GM18867 (cell line): ENCODE measurements around the gene DNAJC13.

Experiments
- ATAC-seq: cut with Tn5 transposase; IDR thresholded peaks from one replicate; pipeline ENCODE4 v1.9.1; 2021; ENCODE audit warnings: mild to moderate bottlenecking, moderate library complexity; ENCODE audit not compliant: unreplicated experiment

Gene DNAJC13

DNA sequence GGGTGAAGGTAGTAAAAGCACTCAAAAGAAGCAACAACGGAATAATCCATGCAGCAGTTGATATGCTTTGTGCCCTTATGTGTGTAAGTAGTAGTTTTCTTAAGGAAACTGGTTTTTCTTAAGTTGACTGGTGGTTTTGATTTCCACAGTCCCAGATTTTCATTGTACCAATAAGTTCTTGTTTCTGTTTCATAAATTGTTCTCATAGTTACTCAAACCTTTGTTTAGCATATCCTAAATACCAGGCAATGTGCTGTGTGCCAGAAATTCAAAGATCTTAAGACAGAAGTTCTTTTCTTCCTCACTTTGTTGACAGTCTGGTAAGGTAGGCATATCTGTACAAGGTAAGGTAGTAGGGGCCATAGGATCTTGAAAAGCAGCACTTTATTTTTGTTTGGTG lies 40.0 kb downstream of the DNAJC13 start:
- no peak for ATAC-seq

DNA sequence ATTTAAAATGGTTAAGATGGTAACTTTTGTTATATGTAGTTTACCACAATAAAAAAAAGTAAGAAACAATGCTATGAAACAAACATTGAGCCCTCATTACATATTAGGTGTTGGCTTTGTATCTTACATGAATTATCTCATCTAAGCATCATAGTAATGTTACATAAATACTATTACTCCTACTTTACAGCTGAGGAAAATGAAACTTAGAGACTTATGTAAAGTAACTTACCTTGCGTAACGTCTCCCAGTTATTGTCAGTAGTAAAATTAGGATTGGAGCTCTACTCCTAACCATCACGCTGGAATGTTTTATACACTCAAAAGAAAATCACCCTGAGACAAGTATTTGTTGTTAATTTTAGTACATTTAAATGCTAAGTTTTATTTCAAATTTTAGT lies 42.2 kb downstream of the DNAJC13 start:
- no peak for ATAC-seq

DNA sequence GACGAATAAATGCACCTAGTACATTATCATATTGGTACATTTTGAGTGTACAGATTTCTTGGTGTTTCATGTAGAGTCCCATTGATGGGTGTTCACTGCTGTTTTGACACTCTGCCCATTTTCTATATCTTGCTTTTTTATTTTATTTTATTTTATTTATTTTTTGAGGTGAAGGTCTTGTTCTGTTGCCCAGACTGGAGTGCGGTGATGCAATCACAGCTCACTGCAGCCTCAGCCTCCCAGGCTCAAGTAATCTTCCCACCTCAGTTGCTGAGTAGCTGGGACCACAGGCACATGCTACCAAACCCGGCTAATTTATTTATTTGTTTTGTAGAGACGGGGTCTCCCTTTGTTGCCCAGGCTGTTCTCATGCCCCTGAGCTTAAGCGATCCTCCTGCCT lies 44.2 kb downstream of the DNAJC13 start:
- no peak for ATAC-seq

DNA sequence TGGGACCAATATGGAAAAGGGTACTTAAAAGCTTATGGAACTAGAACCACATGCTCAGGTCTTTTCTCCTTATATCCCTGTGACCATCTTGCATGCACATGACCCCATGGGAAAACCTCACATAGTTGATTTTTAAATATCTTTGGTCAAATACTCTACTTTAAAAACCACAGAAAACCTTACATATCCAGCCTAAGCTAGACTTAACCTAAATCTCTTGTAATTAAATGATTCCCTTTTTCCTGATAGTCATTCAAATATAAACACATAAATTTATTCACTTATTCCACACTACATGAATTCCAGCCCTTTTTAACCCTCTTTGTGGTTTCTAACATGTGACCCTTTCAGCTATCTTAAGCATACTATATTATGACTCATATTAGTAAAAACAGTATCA lies 46.8 kb downstream of the DNAJC13 start:
- no peak for ATAC-seq

DNA sequence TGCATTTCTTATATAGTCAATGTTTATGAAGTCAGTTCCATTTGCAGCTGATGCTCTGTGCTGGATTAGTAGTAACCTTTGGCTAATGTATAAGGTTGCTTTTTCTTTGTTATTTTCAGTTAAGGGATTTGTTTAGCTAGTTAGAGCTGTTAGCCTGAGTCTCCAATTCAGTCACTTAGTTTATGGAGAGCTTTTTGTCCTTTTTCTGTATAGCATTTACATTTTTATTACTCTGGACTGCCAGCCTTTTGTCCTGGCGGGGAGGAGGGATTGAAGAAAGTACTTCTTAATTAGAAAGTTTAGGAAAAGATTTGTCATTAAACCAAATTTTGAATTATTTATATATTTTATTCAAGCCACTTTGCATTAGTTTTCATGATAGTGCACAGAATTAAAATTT lies 52.0 kb downstream of the DNAJC13 start:
- ATAC-seq: no peak

DNA sequence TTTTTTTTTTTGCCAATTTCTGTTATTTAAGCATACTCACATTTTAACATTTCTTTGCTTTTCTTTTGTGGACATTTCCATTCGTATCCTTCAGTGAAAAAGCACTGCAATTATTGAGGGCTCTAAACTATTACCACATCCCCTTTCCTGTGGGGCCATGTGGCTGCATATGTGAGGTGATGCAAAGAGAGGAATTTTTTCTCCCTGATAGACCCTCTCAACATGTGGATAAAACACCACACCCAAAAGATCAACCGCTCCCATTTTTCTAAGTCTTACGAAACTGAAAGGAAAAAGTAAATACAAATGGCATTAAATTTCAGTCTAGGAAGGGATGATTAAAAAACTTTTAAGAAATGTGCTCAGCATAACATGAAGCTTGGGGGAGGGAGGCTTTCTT lies 68.8 kb downstream of the DNAJC13 start:
- no peak for ATAC-seq

DNA sequence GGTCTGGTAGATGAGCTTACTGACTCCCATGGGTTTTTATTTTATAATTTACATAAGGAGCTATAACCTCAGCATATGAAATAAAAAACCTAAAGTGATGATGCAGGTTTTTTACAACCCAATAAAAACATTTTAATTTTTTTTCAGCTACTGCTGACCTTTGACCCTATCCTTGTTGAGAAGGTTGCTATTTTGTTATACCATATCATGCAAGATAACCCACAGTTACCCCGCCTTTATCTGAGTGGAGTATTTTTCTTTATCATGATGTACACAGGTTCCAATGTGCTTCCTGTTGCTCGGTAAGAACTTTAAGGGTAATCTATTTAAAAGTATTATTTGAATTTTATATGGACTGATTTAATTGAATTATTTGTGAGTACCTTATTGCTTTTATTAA lies 70.8 kb downstream of the DNAJC13 start:
- ATAC-seq: no peak

DNA sequence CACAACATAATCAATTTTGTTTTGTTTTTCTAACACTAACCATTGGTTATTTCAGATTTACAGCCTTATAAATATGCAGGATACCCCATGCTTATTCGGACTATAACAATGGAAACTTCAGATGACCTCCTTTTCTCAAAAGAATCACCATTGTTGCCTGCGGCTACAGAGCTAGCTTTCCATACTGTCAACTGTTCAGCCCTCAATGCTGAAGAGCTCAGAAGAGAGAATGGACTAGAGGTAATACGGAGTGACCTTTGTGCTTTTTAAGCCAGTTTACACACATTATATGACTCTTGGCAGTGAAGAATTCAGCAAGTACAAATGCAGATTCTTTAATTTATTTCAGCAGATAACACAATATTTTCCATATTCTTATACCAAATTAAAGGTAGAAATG lies 81.8 kb downstream of the DNAJC13 start:
- no peak for ATAC-seq

DNA sequence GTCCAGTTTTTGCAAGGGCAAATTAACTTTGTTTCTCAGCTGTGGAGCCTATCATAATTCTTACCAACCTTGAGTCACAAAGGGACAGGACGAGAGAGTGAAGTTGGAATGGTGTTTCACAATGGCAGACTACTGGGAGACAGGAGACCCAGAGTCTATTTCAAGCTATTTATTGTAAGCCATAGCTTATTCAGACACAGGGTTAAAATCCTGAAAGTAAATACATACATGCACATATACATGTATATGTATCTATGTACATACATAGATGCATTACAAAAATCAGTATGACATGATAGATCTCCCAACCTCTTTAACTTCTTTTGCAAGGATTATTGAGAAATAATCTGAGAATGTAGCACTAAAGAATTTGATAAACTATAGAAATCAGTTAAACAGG lies 86.3 kb downstream of the DNAJC13 start:
- ATAC-seq: no peak

DNA sequence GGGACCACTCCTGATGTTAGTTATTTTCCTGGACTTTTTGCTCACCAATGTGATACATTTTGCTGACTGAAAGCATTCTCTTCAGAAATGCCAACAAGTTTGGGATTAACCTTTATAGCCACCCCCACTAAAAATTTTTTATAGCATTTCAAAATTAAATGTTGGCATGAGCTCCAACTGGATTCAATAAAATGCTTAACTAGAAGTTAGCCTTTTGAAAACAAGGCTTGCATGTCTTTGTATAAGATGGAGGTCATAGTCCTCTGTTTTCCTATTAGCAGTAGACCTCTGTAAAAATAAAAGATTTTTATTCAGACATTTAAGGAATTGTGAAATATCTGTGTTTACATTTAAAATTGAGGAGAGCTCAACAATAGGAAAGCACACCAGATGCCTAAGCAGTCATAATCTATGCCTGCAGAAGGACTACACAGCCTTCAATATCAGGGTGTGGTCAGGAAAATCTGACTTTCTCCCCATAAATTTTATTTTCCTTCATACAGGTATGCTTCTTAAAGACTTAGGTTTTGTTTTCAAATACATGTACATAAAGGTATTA lies 87.2 kb downstream of the DNAJC13 start:
- no peak for ATAC-seq

DNA sequence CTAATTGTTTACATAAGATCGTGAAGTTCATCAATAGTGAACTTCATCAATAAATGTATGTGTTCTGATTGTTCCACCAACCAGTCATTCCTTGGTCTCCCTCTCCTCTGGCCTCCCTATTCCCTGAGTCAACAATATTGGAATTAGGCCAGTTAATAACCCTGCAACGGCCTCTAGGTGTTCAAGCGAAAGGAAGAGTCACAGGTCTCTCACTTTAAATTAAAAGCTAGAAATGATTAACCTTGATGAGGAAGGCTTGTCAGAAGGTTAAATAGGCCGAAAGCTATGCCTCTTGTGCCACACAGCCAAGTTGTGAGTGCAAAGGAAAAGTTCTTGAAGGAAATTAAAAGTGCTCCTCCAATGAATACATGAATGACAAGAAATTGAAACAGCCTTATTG lies 90.4 kb downstream of the DNAJC13 start:
- no peak for ATAC-seq

DNA sequence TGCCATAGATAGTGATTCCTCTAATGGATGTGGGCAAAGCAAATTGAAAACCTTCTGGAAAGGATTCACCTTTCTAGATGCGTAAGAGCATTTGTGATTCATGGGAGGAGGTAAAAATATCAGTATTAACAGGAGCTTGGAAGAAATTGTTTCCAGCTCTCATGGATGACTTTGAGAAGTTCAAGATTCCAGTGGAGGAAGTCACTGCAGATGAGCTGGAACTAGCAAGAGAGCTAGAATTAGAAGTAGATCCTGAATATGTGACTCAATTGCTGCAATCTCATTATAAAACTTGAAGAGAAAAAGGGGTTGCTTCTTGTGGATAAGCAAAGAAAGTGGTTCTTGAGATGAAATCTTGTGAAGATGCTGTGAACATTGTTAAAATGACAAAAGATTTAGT lies 91.8 kb downstream of the DNAJC13 start:
- no peak for ATAC-seq

DNA sequence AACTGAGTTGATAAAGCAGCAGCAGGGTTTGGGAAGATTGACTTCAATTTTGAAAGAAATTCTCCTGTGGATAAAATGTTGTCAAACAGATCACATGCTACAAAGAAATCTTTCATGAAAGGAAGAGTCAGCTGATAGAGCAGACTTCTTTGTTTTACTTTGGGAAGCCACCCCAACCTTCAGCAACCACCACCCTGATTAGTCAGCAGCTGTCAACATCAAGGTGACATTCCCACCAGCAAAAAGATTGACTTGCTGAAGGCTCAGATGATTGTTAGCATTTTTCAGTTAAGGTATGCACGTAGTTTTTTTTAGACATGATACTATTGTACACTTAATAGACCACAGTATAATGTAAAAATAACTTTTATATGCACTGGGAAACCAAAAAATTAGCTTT lies 92.2 kb downstream of the DNAJC13 start:
- ATAC-seq: no peak

DNA sequence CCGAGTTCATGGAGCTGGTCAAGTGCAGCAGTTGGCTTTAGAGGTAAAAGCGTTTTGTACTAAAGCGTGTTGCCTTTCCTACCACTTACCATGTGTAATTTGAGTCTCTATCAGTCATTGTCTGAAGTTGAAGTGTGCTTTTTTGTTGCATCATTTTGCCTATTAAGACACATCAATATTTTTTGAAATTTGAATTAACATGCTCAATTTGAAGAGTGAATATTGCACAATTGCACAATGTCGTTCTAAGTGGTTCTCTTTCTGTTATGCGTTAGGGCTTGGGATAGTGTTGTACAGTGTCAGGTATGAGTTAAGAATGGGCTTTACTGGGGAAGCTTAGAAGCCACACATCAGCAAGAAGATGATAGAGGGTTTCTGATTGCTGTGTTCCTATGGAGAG lies 95.8 kb downstream of the DNAJC13 start:
- no peak for ATAC-seq

DNA sequence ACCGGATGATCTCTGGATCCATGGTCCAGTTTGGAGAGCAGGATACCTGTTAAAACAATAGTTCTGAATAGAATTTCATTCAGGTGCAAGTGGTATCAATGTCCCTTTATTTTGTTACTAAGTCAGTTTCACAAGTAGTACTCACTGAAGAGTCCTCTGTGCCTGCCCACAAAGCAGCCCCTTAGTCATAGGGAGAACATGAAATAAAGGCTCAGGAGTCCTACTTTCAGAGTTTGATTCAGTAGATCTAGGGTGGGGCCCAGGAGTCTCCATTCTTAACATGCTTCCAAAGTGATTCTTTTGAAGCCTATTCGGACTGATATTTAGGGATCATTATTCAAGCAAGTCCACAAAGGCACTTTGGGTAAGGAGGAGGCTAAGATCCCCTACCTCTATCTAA lies 100.0 kb downstream of the DNAJC13 start:
- no peak for ATAC-seq

DNA sequence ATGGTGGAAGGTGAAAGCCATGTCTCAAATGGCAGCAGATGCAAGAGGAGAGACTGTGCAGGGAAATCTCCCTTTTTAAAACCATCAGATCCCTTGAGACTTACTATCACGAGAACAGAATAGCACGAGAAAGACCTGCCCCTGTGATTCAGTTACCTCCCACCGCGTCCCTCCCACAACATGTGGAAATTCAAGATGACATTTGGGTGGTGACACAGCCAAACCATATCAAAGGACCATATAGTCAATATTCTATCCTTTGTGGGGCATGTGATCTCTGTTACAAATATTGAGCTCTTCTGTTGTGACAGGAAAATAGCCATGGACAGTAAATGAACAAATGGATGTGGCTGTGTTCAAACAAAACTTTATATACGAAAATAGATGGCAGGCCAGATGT lies 102.6 kb downstream of the DNAJC13 start:
- ATAC-seq: no peak

DNA sequence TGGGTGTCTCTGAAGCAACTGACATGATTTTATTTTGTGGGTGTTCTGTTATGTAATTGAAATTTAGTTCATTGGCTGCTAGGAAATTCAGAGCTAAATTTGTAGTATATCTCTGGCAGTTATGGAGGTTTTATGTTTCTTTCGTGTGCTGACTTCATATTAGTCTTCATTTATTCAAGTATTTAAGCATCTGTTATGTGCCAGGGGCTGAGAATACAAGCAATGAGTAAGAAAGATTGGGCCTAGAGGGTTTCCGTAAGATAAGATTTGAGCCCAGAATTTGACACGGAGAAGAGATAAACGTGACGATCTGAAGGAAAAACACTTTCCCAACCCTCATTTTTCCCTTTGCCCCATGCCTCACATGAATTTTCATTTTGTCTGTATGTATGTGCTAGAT lies 104.6 kb downstream of the DNAJC13 start:
- no peak for ATAC-seq

DNA sequence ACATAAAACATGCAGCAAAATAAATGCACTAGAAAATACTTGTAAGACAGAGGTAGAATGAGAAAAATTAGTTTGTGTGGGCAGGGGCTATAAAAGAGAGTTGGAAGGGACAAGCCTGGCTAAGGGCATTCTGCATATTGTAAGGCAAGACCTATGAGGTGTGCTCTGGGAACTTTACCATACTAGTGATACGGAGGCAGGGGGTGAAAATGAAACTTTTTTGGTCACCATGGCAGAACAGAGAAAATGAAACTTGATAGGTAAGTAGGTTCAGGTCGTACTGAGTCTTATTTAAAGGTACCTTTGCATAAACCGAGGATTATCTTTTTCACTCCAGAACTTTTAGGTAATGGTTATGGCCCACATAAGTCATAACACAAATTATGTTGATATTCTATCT lies 105.1 kb downstream of the DNAJC13 start:
- ATAC-seq: peak; percentile 99

DNA sequence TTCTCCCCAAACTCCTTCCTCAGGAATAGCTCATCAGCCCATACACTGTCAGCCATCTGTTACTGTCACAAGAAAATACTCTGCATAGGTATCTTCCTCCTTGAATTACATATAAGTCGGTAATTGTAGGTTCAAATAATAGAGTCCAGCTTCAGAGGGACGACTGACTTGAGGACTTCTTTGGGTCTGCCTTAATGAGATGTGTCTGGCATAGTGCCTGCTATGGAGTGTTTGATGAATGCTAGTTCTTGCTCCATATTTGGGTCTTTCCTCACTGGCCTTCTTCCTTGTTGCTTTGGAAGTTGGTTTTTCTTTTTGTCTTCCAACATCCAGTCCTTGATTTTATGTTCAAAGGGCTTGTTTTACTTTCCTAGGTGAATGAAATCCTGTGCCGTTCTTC lies 113.3 kb downstream of the DNAJC13 start:
- ATAC-seq: no peak

DNA sequence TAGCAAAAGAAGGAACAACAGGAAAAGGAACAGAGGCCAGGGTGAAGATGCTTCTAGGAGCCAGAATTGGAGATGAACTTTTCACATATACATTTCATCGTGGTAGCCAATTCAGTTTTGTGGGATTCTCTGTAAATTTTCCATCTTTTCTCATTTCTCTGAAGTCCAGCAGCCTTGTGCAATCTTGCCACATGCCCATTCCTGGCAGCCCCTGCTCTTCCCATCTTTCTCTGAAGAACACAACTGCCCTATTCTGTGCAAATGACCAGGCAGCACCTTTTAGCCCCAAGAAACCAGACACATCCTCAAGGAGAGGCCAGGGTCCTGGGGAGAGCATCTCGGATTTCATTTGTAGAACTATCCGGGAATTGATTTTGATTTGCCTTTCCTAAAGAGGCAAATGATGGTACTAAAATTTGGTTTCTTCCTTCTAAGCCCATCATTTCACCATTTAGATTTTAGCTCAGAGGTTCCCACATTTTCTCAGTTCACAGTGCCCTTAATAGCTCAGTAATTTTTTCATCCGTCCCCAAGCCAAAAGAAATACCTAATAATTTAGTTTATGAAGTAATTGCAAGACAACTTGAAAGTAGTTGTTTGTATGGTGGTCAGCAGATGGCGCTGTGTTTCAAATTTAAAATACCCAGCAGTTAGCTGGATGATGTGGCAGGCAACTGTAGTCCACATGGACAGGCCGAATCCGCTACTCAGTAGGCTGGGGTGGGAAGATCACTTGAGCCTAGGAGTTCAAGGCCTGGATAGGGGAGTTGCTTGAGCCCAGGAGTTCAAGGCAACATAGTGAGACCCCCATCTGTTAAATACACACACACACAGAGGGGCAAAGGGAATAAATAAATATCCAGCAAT lies 118.5 kb downstream of the DNAJC13 start:
- no peak for ATAC-seq

DNA sequence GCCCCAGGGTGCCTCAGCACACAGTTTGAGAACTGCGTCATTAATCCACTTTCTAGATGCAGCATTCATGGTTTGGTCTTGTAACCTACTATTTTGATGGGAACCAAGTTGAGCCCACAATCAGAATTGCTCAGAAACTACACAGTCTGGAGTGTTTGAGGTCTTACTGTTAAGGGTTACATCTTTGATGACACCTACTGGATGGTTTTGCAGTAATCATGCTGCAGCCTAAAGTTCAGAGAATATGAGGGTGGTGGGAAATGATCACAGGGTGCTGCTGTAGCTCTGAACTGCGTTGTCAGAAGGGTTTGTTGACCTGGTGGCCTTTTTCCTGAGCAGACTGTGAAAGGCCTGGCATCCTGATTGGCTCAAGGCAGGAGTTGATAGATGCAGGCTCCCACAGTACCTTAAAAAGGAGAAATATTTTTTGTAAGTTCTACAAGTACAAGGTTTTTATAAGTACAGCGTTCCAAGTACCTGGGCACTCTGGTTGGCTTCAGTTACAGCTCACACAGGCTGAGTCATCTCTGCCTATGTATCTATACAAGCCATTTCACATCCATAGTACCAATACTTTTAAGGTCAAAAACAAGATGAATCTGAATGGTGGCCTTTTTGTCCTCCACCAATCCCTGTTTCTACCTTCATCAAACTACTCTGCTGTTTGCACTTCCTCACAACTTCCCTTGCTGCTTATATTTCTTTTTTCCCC lies 119.3 kb downstream of the DNAJC13 start:
- ATAC-seq: no peak

DNA sequence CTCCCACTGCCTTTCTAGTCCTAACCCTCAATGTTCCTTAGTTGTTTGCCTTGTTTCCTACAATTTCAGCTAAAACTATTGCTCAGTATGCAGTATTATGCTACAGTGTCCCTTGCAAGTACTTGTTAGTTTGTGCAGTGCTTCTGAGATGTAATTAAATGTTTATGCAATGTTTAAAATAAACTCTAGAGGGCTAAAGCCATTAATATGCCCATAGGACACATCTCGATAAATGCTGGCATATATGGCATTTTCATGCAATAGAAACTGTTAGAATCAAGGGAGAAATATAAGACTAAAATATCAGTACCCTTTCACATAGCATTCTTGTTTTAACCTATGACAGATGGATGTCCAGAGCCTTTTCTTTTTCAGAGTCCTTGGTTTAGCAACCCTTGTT lies 120.0 kb downstream of the DNAJC13 start:
- ATAC-seq: no peak
